ENCODE data around the gene ZFPM1.

- TF ChIP-seq CTCF (IDR thresholded peaks at IDR 0.05) (no peak), POLR2A (IDR thresholded peaks at IDR 0.05) (no peak)
Observed at GRCh38 chr16:88536510-88536909, 83.4 kb downstream of the ZFPM1 start.

All from body of pancreas (tissue), 4 donors.